ENCODE data around the gene CCDC198. TPM values are rescaled to one million over a fixed set of nuclear protein-coding genes. Genes with fewer than 3 reads are reported as not detected.

Gene CCDC198
- total and polyA plus RNA-seq, 2 of the 13 experiments (the other 11 are each of a cell fraction or from before 2014, with no cell fraction given): 0.69 to 0.95 TPM

- intact Hi-C loops (cut with micrococcal nuclease; ENCODE audit: unreplicated experiment): no loop called here
- TF ChIP-seq ZNF597 (CRISPR knock-in tag; IDR thresholded peaks at IDR 0.05) (no peak), STAT6 (CRISPR knock-in tag; IDR thresholded peaks at IDR 0.05; ENCODE audit: borderline replicate concordance) (no peak)
- no peak overlapping the region for H3K4me2 ChIP-seq (ENCODE audit: low read depth, low read length)
- FAIRE-seq (no peak), ATAC-seq (no peak), DNase-seq (ENCODE audit: low spot score) (no peak)
- H3K36me3 ChIP-seq (replicated peaks in 1 of 2; ENCODE audit: control insufficient read depth in 1 of 2, insufficient read depth in 2 of 2, low read length in 2 of 2): no peaks in the 10 kb centered on the region
- H3K9me3 ChIP-seq (ENCODE audit: low read length): no peaks in the 10 kb centered on the region
- H3K27ac ChIP-seq (ENCODE audit: extremely low read length, insufficient read depth, low read length): no peak overlapping the region
- no peak overlapping the region for H2AFZ ChIP-seq (ENCODE audit: low read length)
- in situ Hi-C loops (cut with HindIII; ENCODE audit: extremely low pct_ligation_motif_present, low pct_unique_long_range_greater_than_20kb): no loop called here
- CTCF ChIA-PET (ENCODE audit: low intra/inter-chr PET ratio, low total read pairs): no interaction called here
- H3K9ac ChIP-seq (ENCODE audit: insufficient read depth, low read depth, low read length): no peak overlapping the region
- H3K79me2 ChIP-seq (ENCODE audit: insufficient read depth, low read length): no peaks in the 10 kb centered on the region
- no peak overlapping the region for H3K4me3 ChIP-seq (replicated peaks in 1 of 3; ENCODE audit: insufficient read depth in 1 of 3, low read depth in 2 of 3, low read length in 3 of 3)
- no peaks in the 10 kb centered on the region for H3K27me3 ChIP-seq (ENCODE audit: control insufficient read depth in 1 of 2, insufficient read depth in 2 of 2, low read length in 2 of 2)
- POLR2A ChIA-PET: no interaction called here
- no peaks in the 10 kb centered on the region for H4K20me1 ChIP-seq (ENCODE audit: insufficient read depth, low read length)
- H3K4me1 ChIP-seq (ENCODE audit: insufficient read depth, low read length): no peaks in the 10 kb centered on the region
- BruUV-seq (replicated peaks): no TSS peak
These were observed 36.9 kb upstream of the CCDC198 start for GRCh38 chr14:57530571-57530970.

GRCh38 chr14:57526942-57527341, 33.3 kb upstream of the CCDC198 start:
- ATAC-seq (no peak), DNase-seq (ENCODE audit: low spot score) (peak; percentile 12), FAIRE-seq (no peak)
- H3K4me2 ChIP-seq (ENCODE audit: low read depth, low read length): no peak overlapping the region
- no peaks in the 10 kb centered on the region for H3K27me3 ChIP-seq (ENCODE audit: control insufficient read depth in 1 of 2, insufficient read depth in 2 of 2, low read length in 2 of 2)
- H3K4me1 ChIP-seq (ENCODE audit: insufficient read depth, low read length): no peaks in the 10 kb centered on the region
- ChIA-PET POLR2A (no interaction called here), CTCF (ENCODE audit: low intra/inter-chr PET ratio, low total read pairs) (no interaction called here)
- H2AFZ ChIP-seq (ENCODE audit: low read length): no peak overlapping the region
- H3K9ac ChIP-seq (ENCODE audit: insufficient read depth, low read depth, low read length): no peak overlapping the region
- H3K36me3 ChIP-seq (replicated peaks in 1 of 2; ENCODE audit: control insufficient read depth in 1 of 2, insufficient read depth in 2 of 2, low read length in 2 of 2): no peaks in the 10 kb centered on the region
- peaks cover 3% of the 10 kb centered on the region; the same call in 1 of the 2 replicates for H3K9me3 ChIP-seq (ENCODE audit: low read length)
- 0% methylated on average over 3 of the region's 3 CpGs for WGBS (ENCODE audit: low lambda C conversion rate)
- in situ Hi-C loops (cut with HindIII; ENCODE audit: extremely low pct_ligation_motif_present, low pct_unique_long_range_greater_than_20kb): no loop called here
- intact Hi-C loops (cut with micrococcal nuclease; ENCODE audit: unreplicated experiment): loop anchor here (5.0 kb wide), 1 partner anchor 545 kb away; no protein-coding TSS in a partner anchor
- no TSS peak for BruUV-seq (replicated peaks)
- H3K79me2 ChIP-seq (ENCODE audit: insufficient read depth, low read length): no peaks in the 10 kb centered on the region
- H3K27ac ChIP-seq (ENCODE audit: extremely low read length, insufficient read depth, low read length): no peak overlapping the region
- H3K4me3 ChIP-seq (replicated peaks in 1 of 3; ENCODE audit: insufficient read depth in 1 of 3, low read depth in 2 of 3, low read length in 3 of 3): no peak overlapping the region
- no peaks in the 10 kb centered on the region for H4K20me1 ChIP-seq (ENCODE audit: insufficient read depth, low read length)
- no peak for TF ChIP-seq ZFP36 (IDR thresholded peaks at IDR 0.05; ENCODE audit: borderline replicate concordance, low read depth, low read length, partially characterized antibody)
- TF ChIP-seq STAT5B (CRISPR knock-in tag; IDR thresholded peaks at IDR 0.05): no peak
- no peak for TF ChIP-seq NFE2L1 (CRISPR knock-in tag; IDR thresholded peaks at IDR 0.05; ENCODE audit: borderline replicate concordance)
- no peak for TF ChIP-seq ZNF550 (CRISPR knock-in tag; IDR thresholded peaks at IDR 0.05; ENCODE audit: borderline replicate concordance)
- no peak for TF ChIP-seq MED13 (CRISPR knock-in tag; IDR thresholded peaks at IDR 0.05)
- TF ChIP-seq ZNF580 (CRISPR knock-in tag; IDR thresholded peaks at IDR 0.05; ENCODE audit: borderline replicate concordance, low read depth): no peak
- TF ChIP-seq ATAD3A (CRISPR knock-in tag; IDR thresholded peaks at IDR 0.05): no peak
- no peak for TF ChIP-seq ZNF710 (CRISPR knock-in tag; IDR thresholded peaks at IDR 0.05; ENCODE audit: borderline replicate concordance)
- no peak for TF ChIP-seq ZMAT5 (CRISPR knock-in tag; IDR thresholded peaks at IDR 0.05; ENCODE audit: borderline replicate concordance, low read depth)
- TF ChIP-seq ZMYM2 (CRISPR knock-in tag; IDR thresholded peaks at IDR 0.05): no peak
- TF ChIP-seq KDM3A (CRISPR knock-in tag; IDR thresholded peaks at IDR 0.05; ENCODE audit: low read depth): no peak

Data from HepG2 (cell line).